Measurements from ENCODE around the gene CACNA2D2. TPM values are rescaled to one million over a fixed set of nuclear protein-coding genes. Genes with fewer than 3 reads are reported as not detected.

The CACNA2D2 gene
- polyA plus RNA-seq, 6 donors from 2014 or later, result 0.17 to 0.24 (median 0.18) TPM; not detected in 3

- peaks cover 24 to 30% (median 27%) of the 10 kb centered on the region in 3 donors for H3K4me1 Mint-ChIP-seq
- H3K27me3 Mint-ChIP-seq, result no peaks in the 10 kb centered on the region
- DNase-seq (peak; percentile 29), ATAC-seq (ENCODE audit: low read depth in 2 of 2) (peak; percentile 7 to 8)
- no peaks in the 10 kb centered on the region for H3K36me3 Mint-ChIP-seq
- no peaks in the 10 kb centered on the region for H3K9me3 Mint-ChIP-seq
- H3K4me3 Mint-ChIP-seq, result peak overlapping the region; percentile 86 to 95 (median 90)
- peak overlapping the region in 1 of 6 donors; percentile 91 for H3K27ac Mint-ChIP-seq
These were observed 138.8 kb downstream of the CACNA2D2 start for GRCh38 chr3:50364573-50365079.

GRCh38 chr3:50359760-50360110 is 143.7 kb downstream of the CACNA2D2 start:
- Mint-ChIP-seq H3K4me1 (peaks cover 29 to 54% (median 49%) of the 10 kb centered on the region in 3 donors), H3K27ac (peak overlapping the region; percentile 69 to 97 (median 96)), H3K36me3 (no peaks in the 10 kb centered on the region), H3K27me3 (no peaks in the 10 kb centered on the region), H3K9me3 (no peaks in the 10 kb centered on the region), H3K4me3 (peak overlapping the region; percentile 95 to 98 (median 97))
- ATAC-seq (ENCODE audit: low read depth in 2 of 2) (peak; percentile 3 to 4), DNase-seq (no peak)

GRCh38 chr3:50358911-50359759 is 144.3 kb downstream of the CACNA2D2 start, which contains the start of gene TMEM115:
Gene TMEM115 (minus strand): TSS chr3:50359521. CDS start chr3:50359063, 458 bp downstream.
- H3K27ac Mint-ChIP-seq, result peak within 1 kb of the TSS; percentile 88 to 97 (median 96)
- H3K4me1 Mint-ChIP-seq, result peaks cover 31 to 49% (median 47%) of the 10 kb centered on the region in 3 donors

GRCh38 chr3:50358355-50358910 is 145.0 kb downstream of the CACNA2D2 start:
- peak overlapping the region; percentile 38 to 96 (median 84) for H3K27ac Mint-ChIP-seq
- no peaks in the 10 kb centered on the region for H3K27me3 Mint-ChIP-seq
- peaks cover 0 to 7% of the 10 kb centered on the region in 2 donors for H3K36me3 Mint-ChIP-seq
- H3K4me3 Mint-ChIP-seq, result peak overlapping the region; percentile 87 to 98 (median 97)
- ATAC-seq (ENCODE audit: low read depth in 2 of 2), result no peak
- no peaks in the 10 kb centered on the region for H3K9me3 Mint-ChIP-seq
- peaks cover 30 to 48% (median 46%) of the 10 kb centered on the region in 3 donors for H3K4me1 Mint-ChIP-seq
- DNase-seq, result no peak

More at GRCh38 chr3:50358911-50359759, 144.3 kb downstream of the CACNA2D2 start, which contains the start of gene TMEM115:
- peaks cover 0 to 5% of the 10 kb centered on the region in 2 donors for H3K36me3 Mint-ChIP-seq
- peak within 1 kb of the TSS; percentile 95 to 98 (median 97) for H3K4me3 Mint-ChIP-seq
- DNase-seq, result peak; percentile 93
- no peaks in the 10 kb centered on the region for H3K9me3 Mint-ChIP-seq
- H3K27me3 Mint-ChIP-seq, result no peaks in the 10 kb centered on the region
- peak; percentile 100 for ATAC-seq (ENCODE audit: low read depth in 2 of 2)

GRCh38 chr3:50357481-50357880 is 146.0 kb downstream of the CACNA2D2 start:
- Mint-ChIP-seq H3K36me3 (peaks cover 0 to 7% of the 10 kb centered on the region in 2 donors), H3K9me3 (no peaks in the 10 kb centered on the region), H3K27ac (peak overlapping the region in 2 of 6 donors; percentile 26 to 36), H3K4me3 (peak overlapping the region; percentile 60 to 98 (median 94)), H3K4me1 (peaks cover 27 to 49% (median 41%) of the 10 kb centered on the region in 3 donors), H3K27me3 (no peaks in the 10 kb centered on the region)
- ATAC-seq (ENCODE audit: low read depth in 2 of 2) (no peak), DNase-seq (no peak)

- no peaks in the 10 kb centered on the region for H3K9me3 Mint-ChIP-seq
- ATAC-seq (ENCODE audit: low read depth in 2 of 2) (no peak), DNase-seq (no peak)
- no peaks in the 10 kb centered on the region for H3K27me3 Mint-ChIP-seq
- peak overlapping the region in 2 of 6 donors; percentile 26 to 67 for H3K27ac Mint-ChIP-seq
- H3K4me3 Mint-ChIP-seq, result peak overlapping the region in 4 of 8 donors; percentile 74 to 94 (median 81)
- H3K4me1 Mint-ChIP-seq, result peaks cover 27 to 54% (median 47%) of the 10 kb centered on the region in 3 donors
- H3K36me3 Mint-ChIP-seq, result peaks cover 0 to 7% of the 10 kb centered on the region in 2 donors
These were observed 146.9 kb downstream of the CACNA2D2 start for GRCh38 chr3:50356553-50356952.

GRCh38 chr3:50355829-50356552 is 147.4 kb downstream of the CACNA2D2 start:
- ATAC-seq (ENCODE audit: low read depth in 2 of 2), result no peak
- Mint-ChIP-seq H3K27me3 (no peaks in the 10 kb centered on the region), H3K36me3 (peaks cover 0 to 7% of the 10 kb centered on the region in 2 donors), H3K9me3 (no peaks in the 10 kb centered on the region), H3K4me1 (peaks cover 27 to 60% (median 53%) of the 10 kb centered on the region in 3 donors), H3K4me3 (peak overlapping the region in 5 of 8 donors; percentile 56 to 94 (median 75)), H3K27ac (peak overlapping the region in 3 of 6 donors; percentile 26 to 75 (median 67))
- no peak for DNase-seq

GRCh38 chr3:50354850-50355249 is 148.6 kb downstream of the CACNA2D2 start:
- Mint-ChIP-seq H3K36me3 (peaks cover 0 to 7% of the 10 kb centered on the region in 2 donors), H3K4me1 (peaks cover 36 to 66% (median 64%) of the 10 kb centered on the region in 3 donors), H3K4me3 (peak overlapping the region in 2 of 8 donors; percentile 38 to 56), H3K9me3 (no peaks in the 10 kb centered on the region), H3K27ac (peak overlapping the region in 2 of 6 donors; percentile 63 to 81), H3K27me3 (no peaks in the 10 kb centered on the region)
- DNase-seq (no peak), ATAC-seq (ENCODE audit: low read depth in 2 of 2) (no peak)

- Mint-ChIP-seq H3K27me3 (no peaks in the 10 kb centered on the region), H3K4me3 (peak overlapping the region in 2 of 8 donors; percentile 7 to 37), H3K36me3 (peaks cover 0 to 7% of the 10 kb centered on the region in 2 donors), H3K4me1 (peaks cover 32 to 66% (median 64%) of the 10 kb centered on the region in 3 donors), H3K27ac (peak overlapping the region in 1 of 6 donors; percentile 81), H3K9me3 (no peaks in the 10 kb centered on the region)
- ATAC-seq (ENCODE audit: low read depth in 2 of 2) (no peak), DNase-seq (no peak)
These were observed 149.2 kb downstream of the CACNA2D2 start for GRCh38 chr3:50354186-50354764.

- peaks cover 0 to 7% of the 10 kb centered on the region in 2 donors for H3K36me3 Mint-ChIP-seq
- no peak for DNase-seq
- ATAC-seq (ENCODE audit: low read depth in 2 of 2), result no peak
- no peaks in the 10 kb centered on the region for H3K27me3 Mint-ChIP-seq
- peak overlapping the region in 1 of 6 donors; percentile 76 for H3K27ac Mint-ChIP-seq
- no peaks in the 10 kb centered on the region for H3K9me3 Mint-ChIP-seq
- peaks cover 32 to 71% (median 67%) of the 10 kb centered on the region in 3 donors for H3K4me1 Mint-ChIP-seq
- H3K4me3 Mint-ChIP-seq, result peak overlapping the region in 3 of 8 donors; percentile 11 to 97 (median 21)
These were observed 150.0 kb downstream of the CACNA2D2 start for GRCh38 chr3:50353245-50354004.

- Mint-ChIP-seq H3K9me3 (no peaks in the 10 kb centered on the region), H3K36me3 (peaks cover 0 to 7% of the 10 kb centered on the region in 2 donors), H3K27me3 (no peaks in the 10 kb centered on the region), H3K4me1 (peaks cover 34 to 70% (median 67%) of the 10 kb centered on the region in 3 donors), H3K4me3 (peak overlapping the region in 2 of 8 donors; percentile 11 to 97), H3K27ac (no peak overlapping the region)
- DNase-seq (no peak), ATAC-seq (ENCODE audit: low read depth in 2 of 2) (no peak)
These were observed 150.7 kb downstream of the CACNA2D2 start for GRCh38 chr3:50352781-50353180.

- H3K27me3 Mint-ChIP-seq, result no peaks in the 10 kb centered on the region
- H3K4me3 Mint-ChIP-seq, result peak overlapping the region; percentile 92 to 98 (median 98)
- peaks cover 28 to 68% (median 63%) of the 10 kb centered on the region in 3 donors for H3K4me1 Mint-ChIP-seq
- H3K36me3 Mint-ChIP-seq, result peaks cover 0 to 7% of the 10 kb centered on the region in 2 donors
- no peak for ATAC-seq (ENCODE audit: low read depth in 2 of 2)
- peak overlapping the region; percentile 94 to 99 (median 98) for H3K27ac Mint-ChIP-seq
- no peaks in the 10 kb centered on the region for H3K9me3 Mint-ChIP-seq
- no peak for DNase-seq
These were observed 152.1 kb downstream of the CACNA2D2 start for GRCh38 chr3:50351323-50351697.
